Astrocyte (in vitro differentiated cells and primary cell): ENCODE results near the gene SAPCD2. TPM values are rescaled to one million over a fixed set of nuclear protein-coding genes. Genes with fewer than 3 reads are reported as not detected.

ENCODE experiments used
- DNase-seq: peaks from one replicate; pipeline ENCODE4 v3.0.0-alpha.2; 2010; ENCODE audit warnings: low read depth
- FAIRE-seq: peaks from 2 replicates; lab custom pipeline; 2011; peaks lifted over from hg19 to GRCh38; lab: Jason Lieb, UNC
- H2AFZ ChIP-seq: 2 replicates; pipeline ENCODE4 v1.6.0; 2012; ENCODE audit warnings: low read depth, low read length, inconsistent platforms
- H3K27ac ChIP-seq: 2 replicates; pipeline ENCODE4 v1.5.1; 2011; ENCODE audit warnings: low read depth, low read length, inconsistent platforms
- H3K27me3 ChIP-seq: 2 replicates; pipeline ENCODE4 v1.6.0; 2011; ENCODE audit warnings: low read length, inconsistent platforms; ENCODE audit not compliant: insufficient read depth
- H3K36me3 ChIP-seq: 2 replicates; pipeline ENCODE4 v1.5.1; 2011; ENCODE audit warnings: low read length, inconsistent platforms; ENCODE audit not compliant: insufficient read depth
- H3K4me1 ChIP-seq: 2 replicates; pipeline ENCODE4 v1.5.1; 2011; ENCODE audit warnings: low read length, inconsistent platforms; ENCODE audit not compliant: insufficient read depth
- H3K4me2 ChIP-seq: 2 replicates; pipeline ENCODE4 v1.6.0; 2012; ENCODE audit warnings: low read length, inconsistent platforms
- H3K4me3 ChIP-seq: 2 replicates; pipeline ENCODE4 v1.5.1; 2011; ENCODE audit warnings: low read depth, mild to moderate bottlenecking, low read length, inconsistent platforms; ENCODE audit not compliant: insufficient read depth
- H3K79me2 ChIP-seq: 2 replicates; pipeline ENCODE4 v1.6.0; 2012; ENCODE audit warnings: mild to moderate bottlenecking, low read length, inconsistent platforms; ENCODE audit not compliant: insufficient read depth
- H3K9ac ChIP-seq: 2 replicates; pipeline ENCODE4 v1.6.0; 2012; ENCODE audit warnings: mild to moderate bottlenecking, low read length, inconsistent platforms
- H3K9me3 ChIP-seq: 2 replicates; pipeline ENCODE4 v1.5.1; 2012; ENCODE audit warnings: low read depth, mild to moderate bottlenecking, low read length, inconsistent platforms; ENCODE audit not compliant: insufficient read depth
- H4K20me1 ChIP-seq: 2 replicates; pipeline ENCODE4 v1.6.0; 2012; ENCODE audit warnings: low read length, inconsistent platforms; ENCODE audit not compliant: insufficient read depth
- H3K27ac Mint-ChIP-seq: one replicate; pipeline ENCODE4 v1.8.0; 2021; ENCODE audit warnings: mild to moderate bottlenecking, mixed read lengths; ENCODE audit not compliant: unreplicated experiment
- H3K27me3 Mint-ChIP-seq: one replicate; pipeline ENCODE4 v1.8.0; 2021; ENCODE audit warnings: low read depth, mixed read lengths; ENCODE audit not compliant: unreplicated experiment
- H3K36me3 Mint-ChIP-seq: one replicate; pipeline ENCODE4 v1.8.0; 2021; ENCODE audit warnings: low read depth, mixed read lengths; ENCODE audit not compliant: unreplicated experiment
- H3K4me1 Mint-ChIP-seq: one replicate; pipeline ENCODE4 v1.8.0; 2021; ENCODE audit warnings: low read depth, mixed read lengths; ENCODE audit not compliant: unreplicated experiment
- H3K4me3 Mint-ChIP-seq: one replicate; pipeline ENCODE4 v1.8.0; 2021; ENCODE audit warnings: mild to moderate bottlenecking, moderate library complexity, mixed read lengths; ENCODE audit not compliant: unreplicated experiment
- H3K9me3 Mint-ChIP-seq: one replicate; pipeline ENCODE4 v1.8.0; 2021; ENCODE audit warnings: mild to moderate bottlenecking, mixed read lengths; ENCODE audit not compliant: unreplicated experiment
- EZH2 ChIP-seq: IDR thresholded peaks from 2 replicates; pipeline ENCODE4 v1.6.1; 2012; ENCODE audit warnings: mild to moderate bottlenecking, low read length, inconsistent platforms; ENCODE audit not compliant: insufficient read depth
- total RNA-seq: library from RNA; stranded (reverse); gene quantifications from 2 replicates; pipeline ENCODE4 v1.2.1, GENCODE V29; 2021
- TF ChIP-seq, protein P1 (sequence below): IDR thresholded peaks from 2 replicates; pipeline ENCODE4 v1.5.1; 2011; ENCODE audit warnings: low read depth, mild to moderate bottlenecking, inconsistent platforms, low read length, moderate library complexity; ENCODE audit not compliant: insufficient read depth

The SAPCD2 gene
- total RNA-seq, 1 donor from 2014 or later, result 0.43 TPM

DNA sequence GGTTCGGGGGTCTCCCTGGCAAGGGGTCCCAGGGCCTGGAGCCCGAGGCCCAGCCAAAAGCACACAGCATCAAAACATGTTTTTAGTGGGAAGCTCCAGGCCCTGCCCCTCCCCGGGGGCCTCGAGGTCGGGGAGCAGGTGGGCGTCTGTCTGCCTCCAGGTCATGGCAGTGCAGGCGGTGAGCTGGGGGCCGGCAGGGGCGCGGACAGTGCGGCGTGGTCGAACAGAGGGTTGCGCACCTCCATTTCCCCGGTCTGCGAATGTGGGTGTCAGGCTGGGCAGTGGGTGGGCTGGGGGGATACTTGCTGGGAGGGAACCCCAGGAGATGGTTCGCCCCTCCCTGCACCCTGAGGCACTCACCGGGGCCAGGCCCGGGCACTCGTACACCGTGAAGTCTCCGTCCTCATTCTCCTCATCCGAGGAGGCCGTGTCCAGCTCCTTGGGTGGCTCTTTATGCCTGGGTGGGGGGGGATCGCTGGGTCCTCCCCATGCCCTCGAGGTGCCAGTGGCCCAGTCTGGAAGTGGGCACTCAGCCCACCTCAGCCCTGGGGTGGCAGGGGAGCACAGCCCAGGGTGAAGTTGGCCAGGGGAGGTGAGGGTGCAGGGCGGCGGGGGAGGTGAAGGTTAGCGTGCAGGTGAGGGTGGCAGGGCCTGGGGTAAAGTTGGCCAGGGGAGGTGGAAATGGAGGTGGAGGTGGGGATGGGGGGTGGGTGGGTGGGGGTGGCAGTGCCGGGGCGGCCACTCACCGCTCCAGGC is 30.6 kb downstream of the SAPCD2 start:
- Histone ChIP-seq H3K36me3 (no peaks in the 10 kb centered on the region), H3K9ac (no peak overlapping the region), H3K4me1 (peaks cover 7% of the 10 kb centered on the region), H3K79me2 (peaks cover 17% of the 10 kb centered on the region), H3K9me3 (no peaks in the 10 kb centered on the region), H3K4me2 (no peak overlapping the region), H3K27me3 (no peaks in the 10 kb centered on the region), H2AFZ (no peak overlapping the region), H4K20me1 (peaks cover 22% of the 10 kb centered on the region), H3K27ac (no peak overlapping the region), H3K4me3 (no peak overlapping the region)
- Mint-ChIP-seq H3K36me3 (peaks cover 6% of the 10 kb centered on the region), H3K4me3 (no peak overlapping the region), H3K4me1 (peaks cover 1% of the 10 kb centered on the region), H3K27ac (no peak overlapping the region), H3K9me3 (no peaks in the 10 kb centered on the region), H3K27me3 (no peaks in the 10 kb centered on the region)
- FAIRE-seq (no peak), DNase-seq (no peak)
- TF ChIP-seq, protein P1, sequence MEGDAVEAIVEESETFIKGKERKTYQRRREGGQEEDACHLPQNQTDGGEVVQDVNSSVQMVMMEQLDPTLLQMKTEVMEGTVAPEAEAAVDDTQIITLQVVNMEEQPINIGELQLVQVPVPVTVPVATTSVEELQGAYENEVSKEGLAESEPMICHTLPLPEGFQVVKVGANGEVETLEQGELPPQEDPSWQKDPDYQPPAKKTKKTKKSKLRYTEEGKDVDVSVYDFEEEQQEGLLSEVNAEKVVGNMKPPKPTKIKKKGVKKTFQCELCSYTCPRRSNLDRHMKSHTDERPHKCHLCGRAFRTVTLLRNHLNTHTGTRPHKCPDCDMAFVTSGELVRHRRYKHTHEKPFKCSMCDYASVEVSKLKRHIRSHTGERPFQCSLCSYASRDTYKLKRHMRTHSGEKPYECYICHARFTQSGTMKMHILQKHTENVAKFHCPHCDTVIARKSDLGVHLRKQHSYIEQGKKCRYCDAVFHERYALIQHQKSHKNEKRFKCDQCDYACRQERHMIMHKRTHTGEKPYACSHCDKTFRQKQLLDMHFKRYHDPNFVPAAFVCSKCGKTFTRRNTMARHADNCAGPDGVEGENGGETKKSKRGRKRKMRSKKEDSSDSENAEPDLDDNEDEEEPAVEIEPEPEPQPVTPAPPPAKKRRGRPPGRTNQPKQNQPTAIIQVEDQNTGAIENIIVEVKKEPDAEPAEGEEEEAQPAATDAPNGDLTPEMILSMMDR, result no peak
- TF ChIP-seq EZH2, result no peak

DNA sequence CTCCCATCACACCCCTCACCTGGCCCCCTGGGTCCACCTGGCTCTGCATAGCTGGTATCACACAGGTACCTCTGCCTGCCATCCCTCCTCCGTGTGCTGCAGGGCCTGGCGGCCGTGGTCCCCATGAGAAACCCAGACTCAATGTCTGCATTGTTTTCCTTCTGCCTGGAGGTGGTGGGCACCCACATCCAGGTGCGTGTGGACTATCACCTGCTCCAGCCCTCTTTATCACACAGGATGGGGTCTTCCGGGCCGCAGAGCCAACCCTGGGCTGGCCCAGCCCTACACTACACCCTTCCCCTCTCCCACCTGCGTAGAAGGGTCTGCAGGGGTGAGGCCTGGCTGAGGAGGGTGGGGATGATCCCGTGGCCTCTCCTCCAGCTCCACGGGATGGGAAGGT is 31.4 kb downstream of the SAPCD2 start:
- H3K27me3 ChIP-seq, result no peaks in the 10 kb centered on the region
- no peaks in the 10 kb centered on the region for H3K36me3 ChIP-seq
- Mint-ChIP-seq H3K9me3 (no peaks in the 10 kb centered on the region), H3K36me3 (peaks cover 6% of the 10 kb centered on the region), H3K27me3 (no peaks in the 10 kb centered on the region), H3K4me1 (no peaks in the 10 kb centered on the region), H3K27ac (no peak overlapping the region), H3K4me3 (no peak overlapping the region)
- H3K79me2 ChIP-seq, result peaks cover 8% of the 10 kb centered on the region
- H3K9me3 ChIP-seq, result no peaks in the 10 kb centered on the region
- no peak overlapping the region for H2AFZ ChIP-seq
- DNase-seq (no peak), FAIRE-seq (no peak)
- H3K4me3 ChIP-seq, result no peak overlapping the region
- H3K4me2 ChIP-seq, result no peak overlapping the region
- H3K4me1 ChIP-seq, result no peaks in the 10 kb centered on the region
- H4K20me1 ChIP-seq, result peaks cover 13% of the 10 kb centered on the region
- no peak overlapping the region for H3K9ac ChIP-seq
- H3K27ac ChIP-seq, result no peak overlapping the region
- TF ChIP-seq EZH2, result no peak
- TF ChIP-seq, protein P1, result no peak

DNA sequence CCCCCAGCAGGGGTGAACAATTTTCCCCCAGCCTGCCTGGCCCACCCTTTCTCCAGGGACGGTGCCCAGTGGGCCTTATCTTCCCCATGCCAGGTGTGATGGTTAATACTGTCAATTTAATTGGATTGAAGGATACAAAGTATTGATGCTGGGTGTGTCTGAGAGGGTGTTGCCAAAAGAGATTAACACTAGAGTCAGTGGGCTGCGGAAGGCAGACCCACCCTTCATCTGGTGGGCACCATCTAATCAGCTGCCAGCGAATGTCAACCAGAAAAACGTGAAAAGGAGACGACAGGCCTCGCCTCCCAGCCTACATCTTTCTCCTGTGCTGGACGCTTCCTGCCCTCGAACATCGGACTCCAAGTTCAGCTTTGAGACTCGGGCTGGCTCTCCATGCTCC is 32.9 kb downstream of the SAPCD2 start:
- Mint-ChIP-seq H3K9me3 (no peaks in the 10 kb centered on the region), H3K4me1 (no peaks in the 10 kb centered on the region), H3K27ac (no peak overlapping the region), H3K36me3 (peaks cover 6% of the 10 kb centered on the region), H3K27me3 (peaks cover 1% of the 10 kb centered on the region), H3K4me3 (no peak overlapping the region)
- Histone ChIP-seq H3K9ac (no peak overlapping the region), H3K36me3 (no peaks in the 10 kb centered on the region), H2AFZ (no peak overlapping the region), H3K27me3 (no peaks in the 10 kb centered on the region), H3K79me2 (no peaks in the 10 kb centered on the region), H3K4me3 (no peak overlapping the region), H3K4me1 (no peaks in the 10 kb centered on the region), H3K27ac (no peak overlapping the region), H3K9me3 (no peaks in the 10 kb centered on the region), H3K4me2 (no peak overlapping the region), H4K20me1 (peaks cover 5% of the 10 kb centered on the region)
- TF ChIP-seq, protein P1, result no peak
- no peak for TF ChIP-seq EZH2
- DNase-seq, result no peak
- no peak for FAIRE-seq
